GM19238 (cell line): ENCODE data around the gene KRT34.
A peak's percentile ranks its signal among the peaks of the same experiment; 100 is the strongest.
"Not testable (repeated sequence)": the region's sequence is repeated elsewhere in the genome, so short reads cannot be mapped to it uniquely, and the experiment has no call there.

Experiments
- DNase-seq: peaks from one replicate; pipeline ENCODE4 v3.0.0; 2011; ENCODE audit warnings: low spot score; ENCODE audit not compliant: insufficient read length

The KRT34 gene

DNA sequence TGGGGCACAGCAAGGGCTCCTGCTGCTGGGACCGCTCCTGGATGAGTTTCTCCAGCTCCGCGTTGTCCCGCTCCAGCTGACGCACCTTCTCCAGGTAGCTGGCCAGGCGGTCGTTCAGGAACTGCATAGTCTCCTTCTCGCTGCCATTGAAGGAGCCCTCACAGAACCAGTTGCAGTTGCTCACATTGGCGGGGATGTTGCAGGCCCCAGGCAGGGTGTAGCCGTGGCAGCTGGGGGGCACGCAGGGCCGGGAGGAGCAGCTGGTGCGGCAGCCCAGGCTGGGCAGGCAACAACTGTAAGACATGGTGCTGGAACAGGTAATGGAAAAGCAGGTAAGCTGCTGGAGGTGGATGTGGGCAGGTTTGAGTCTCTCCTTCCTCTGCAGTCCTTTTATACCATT, at the start of gene KRT34:
KRT34 (minus strand) TSS at position 364 of the 400 bp plus-strand sequence; CDS start at position 304, 60 bp downstream.
- not testable (repeated sequence) for DNase-seq

- DNase-seq, result not testable (repeated sequence)
These were observed 48.3 kb upstream of the KRT34 start for GRCh38 chr17:41430376-41430775.

DNA sequence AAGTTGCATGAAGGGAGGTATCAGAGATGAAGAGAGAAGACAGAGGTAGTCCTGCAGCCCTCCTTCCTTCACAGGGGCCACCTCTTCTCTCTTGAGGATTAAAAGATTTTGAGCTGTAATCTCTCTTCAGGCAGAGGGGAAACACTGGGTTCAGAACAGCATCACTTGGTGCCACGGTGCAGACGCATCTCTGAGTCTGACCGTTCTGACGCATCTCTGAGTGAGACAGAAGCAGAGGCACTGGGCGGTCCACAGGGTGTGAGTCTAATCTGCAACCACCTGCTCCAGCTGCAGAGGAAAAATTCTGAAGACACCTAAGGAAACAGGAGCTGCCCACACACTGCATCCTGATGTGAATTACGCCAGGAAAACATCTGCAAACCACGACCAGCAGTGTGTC, 47.6 kb upstream of the KRT34 start:
- no peak for DNase-seq

GRCh38 chr17:41428591-41429291, 46.6 kb upstream of the KRT34 start:
- DNase-seq, result no peak

DNA sequence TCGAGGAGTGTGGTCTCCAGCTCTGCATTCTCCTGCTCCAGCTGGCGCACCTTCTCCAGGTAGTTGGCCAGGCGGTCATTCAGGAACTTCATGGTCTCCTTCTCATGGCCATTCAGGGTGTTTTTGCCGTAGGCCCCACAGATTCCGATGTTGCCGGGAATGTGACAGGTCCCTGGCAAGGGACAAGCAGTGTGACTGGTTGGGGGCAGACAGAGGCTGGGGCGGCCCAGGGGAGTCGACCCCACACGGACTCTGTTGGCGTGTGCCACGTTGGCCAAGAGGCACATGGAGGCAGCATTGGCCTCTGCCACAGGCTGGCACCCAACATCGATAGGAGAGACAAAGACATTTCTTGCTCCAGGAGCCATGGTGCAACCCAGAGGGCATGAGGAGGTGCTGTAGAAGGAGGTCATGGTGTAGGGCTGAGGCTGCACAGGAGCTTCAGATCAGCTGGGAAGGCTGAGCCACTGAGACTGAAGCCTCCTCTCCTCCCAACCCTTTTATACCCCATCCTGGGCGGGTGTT, 42.1 kb upstream of the KRT34 start, which contains the start of gene KRT37:
KRT37 (minus strand) TSS at position 475 of the 525 bp plus-strand sequence; CDS start at position 413, 62 bp downstream.
- DNase-seq, result no peak

GRCh38 chr17:41422586-41422985, 40.5 kb upstream of the KRT34 start:
- not testable (repeated sequence) for DNase-seq

DNA sequence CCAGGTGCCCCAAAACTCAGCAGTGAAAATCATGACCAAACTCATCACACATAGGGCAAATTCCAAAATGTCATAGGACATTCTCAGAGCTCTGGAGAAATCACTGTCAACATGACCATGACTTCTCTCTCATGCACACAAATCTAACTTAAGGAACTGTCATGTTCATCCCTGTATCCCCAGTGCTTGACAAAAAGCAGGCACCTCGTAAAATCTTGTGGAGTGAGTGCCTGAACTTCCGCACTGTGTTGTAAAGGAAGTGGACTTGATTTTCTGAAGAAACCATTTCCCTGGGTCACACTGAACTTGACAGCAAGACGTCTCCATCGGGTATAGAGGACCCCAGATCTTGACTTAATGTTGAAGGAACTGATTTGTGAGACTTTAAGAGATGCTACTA, 39.5 kb upstream of the KRT34 start:
- no peak for DNase-seq

DNA sequence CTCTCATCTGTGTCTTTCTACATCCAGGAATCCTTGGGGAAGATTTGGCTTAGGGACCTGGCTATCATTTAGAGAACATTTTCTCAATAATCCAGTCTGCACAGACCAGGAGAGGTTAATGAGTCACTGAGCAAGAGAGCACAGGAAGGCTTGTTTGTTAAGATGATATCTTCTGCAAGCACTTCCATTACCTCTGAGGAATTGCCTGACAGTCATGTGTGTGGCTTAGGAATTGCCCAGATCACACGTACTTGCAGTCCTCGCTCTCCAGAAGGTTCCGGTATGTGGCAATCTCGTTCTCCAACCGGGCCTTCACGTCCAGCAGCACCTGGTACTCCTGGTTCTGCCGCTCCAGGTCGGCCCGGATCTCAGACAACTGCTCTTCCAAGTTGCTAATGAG, 39.0 kb upstream of the KRT34 start:
- no peak for DNase-seq

GRCh38 chr17:41420134-41420533, 38.0 kb upstream of the KRT34 start:
- DNase-seq, result no peak

- DNase-seq, result no peak
These were observed 37.6 kb upstream of the KRT34 start for GRCh38 chr17:41419716-41420115.

DNA sequence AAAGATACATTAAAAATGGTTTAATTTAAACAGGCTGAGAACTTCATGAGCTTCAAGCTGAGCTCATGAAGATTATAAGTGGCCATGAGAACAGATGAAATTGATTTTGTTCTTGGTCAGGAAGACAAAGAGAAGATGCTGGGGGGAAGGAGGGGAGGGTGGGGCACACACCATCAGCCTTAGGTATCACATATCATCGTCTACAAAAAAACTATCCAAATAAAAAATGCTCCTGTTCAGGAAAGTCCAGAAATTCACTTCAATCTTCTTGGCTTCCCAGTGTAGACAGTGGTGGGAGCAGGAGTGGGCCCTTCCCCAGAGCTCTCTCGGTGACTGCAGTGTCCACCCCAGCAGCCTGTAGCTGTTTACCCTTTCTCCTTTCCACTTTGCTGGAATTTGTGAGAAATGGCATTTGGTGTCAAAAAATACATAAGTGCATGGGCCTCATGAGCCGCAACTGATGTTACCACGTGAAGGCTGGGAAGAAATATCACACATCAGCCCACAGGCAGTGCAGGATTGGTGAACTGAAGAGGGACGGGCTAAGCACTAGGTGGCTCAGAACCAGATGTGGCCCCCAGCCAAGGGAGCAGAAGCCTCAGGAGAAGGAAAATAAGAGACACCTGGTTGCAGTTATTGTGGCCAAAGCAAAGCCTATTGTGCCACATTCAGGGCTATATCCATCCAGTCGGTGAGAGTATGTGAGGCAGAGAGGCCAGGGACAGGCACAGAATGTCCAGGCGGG, 36.2 kb upstream of the KRT34 start:
- DNase-seq, result no peak

- peak; percentile 16 for DNase-seq
These were observed 35.5 kb upstream of the KRT34 start for GRCh38 chr17:41417576-41418015.

GRCh38 chr17:41417127-41417526, 35.0 kb upstream of the KRT34 start:
- no peak for DNase-seq

- DNase-seq, result no peak
These were observed 34.4 kb upstream of the KRT34 start for GRCh38 chr17:41416479-41416878.

DNA sequence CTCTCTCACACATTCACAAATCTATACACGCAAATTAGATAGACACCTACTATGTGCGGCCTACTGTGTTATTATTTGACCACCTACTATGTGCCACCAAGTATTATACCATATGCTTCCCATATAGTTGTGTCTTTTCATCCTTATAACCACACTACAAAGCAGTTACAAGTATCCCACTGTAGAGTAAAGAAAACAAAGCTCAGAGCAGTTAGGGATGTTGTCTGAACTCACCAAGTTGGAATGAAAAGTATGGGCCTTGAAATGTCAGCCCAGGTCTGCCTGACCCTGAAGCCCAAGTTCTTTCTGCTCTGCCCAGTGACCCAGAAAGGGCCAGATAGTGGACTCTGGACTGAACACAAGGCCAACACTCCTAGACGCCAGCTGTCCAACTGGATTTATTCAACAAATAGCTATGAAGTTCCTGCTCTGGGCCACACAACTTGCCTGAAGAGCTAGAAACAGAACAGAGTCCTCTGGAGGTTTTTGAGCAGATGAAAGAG, 33.8 kb upstream of the KRT34 start:
- DNase-seq, result no peak

DNA sequence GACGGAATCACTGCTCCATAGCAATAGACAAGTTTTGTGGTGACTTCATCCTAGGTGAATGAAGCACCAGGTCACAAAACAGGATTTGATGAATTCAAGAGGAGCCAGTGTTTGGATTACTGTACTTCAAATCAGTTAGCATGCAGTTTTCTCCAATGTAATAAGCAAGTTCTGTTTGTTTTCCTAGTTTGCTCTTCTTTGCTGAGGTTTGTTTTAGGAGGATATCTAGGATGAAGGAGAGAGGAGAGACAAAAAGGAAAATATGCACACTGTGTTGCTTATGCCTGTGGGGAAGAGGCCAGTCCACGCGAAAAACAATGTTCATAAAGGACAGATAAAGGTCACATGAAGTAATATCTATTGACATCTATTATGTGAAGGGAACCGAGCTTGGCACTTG, 33.3 kb upstream of the KRT34 start:
- DNase-seq, result no peak

DNA sequence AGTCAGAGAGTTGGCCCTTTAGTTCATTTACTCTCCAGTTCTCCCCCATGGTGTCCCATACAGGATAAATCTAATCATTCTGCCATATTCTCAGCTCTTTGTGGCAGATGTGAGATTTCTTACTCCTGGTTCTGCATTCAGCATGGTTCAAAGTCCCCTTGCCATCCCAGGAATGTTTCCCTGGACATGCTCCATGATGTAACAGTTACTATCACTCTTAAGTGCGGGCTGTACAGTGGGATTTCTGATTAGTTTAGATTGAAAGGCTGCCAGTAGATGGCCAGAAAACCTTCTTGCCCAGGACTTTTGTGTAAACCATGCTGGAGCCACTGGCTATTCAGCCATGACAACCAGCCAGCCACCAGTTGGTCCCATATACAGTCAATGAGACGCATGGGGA, 31.9 kb upstream of the KRT34 start:
- DNase-seq, result no peak

GRCh38 chr17:41413353-41413957, 31.3 kb upstream of the KRT34 start:
- DNase-seq, result no peak

- DNase-seq, result no peak
These were observed 29.1 kb upstream of the KRT34 start for GRCh38 chr17:41411072-41411840.

GRCh38 chr17:41407226-41407625, 25.1 kb upstream of the KRT34 start:
- DNase-seq, result no peak

DNA sequence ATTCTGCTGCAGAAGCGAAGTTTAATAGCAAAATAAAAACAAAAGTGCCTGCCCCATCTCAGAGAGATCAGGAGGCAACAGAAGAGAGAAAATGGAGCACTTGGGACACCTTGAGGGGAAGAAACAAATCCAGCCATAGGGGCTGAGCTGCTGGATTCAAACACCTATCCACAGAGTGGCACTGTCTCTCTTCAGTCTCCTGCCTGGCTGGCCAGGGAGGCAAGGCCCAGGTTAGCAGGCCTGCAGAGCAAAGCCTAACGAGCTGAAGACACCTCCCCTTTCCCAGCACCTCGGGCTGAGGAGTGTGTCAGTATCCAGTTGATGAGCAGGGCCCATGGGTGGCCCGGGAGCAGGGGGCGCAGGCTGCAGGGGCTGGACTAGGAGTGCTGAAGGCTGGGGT, 24.1 kb upstream of the KRT34 start:
- DNase-seq, result no peak
